ENCODE measurements around the gene ZDHHC5.

DNA sequence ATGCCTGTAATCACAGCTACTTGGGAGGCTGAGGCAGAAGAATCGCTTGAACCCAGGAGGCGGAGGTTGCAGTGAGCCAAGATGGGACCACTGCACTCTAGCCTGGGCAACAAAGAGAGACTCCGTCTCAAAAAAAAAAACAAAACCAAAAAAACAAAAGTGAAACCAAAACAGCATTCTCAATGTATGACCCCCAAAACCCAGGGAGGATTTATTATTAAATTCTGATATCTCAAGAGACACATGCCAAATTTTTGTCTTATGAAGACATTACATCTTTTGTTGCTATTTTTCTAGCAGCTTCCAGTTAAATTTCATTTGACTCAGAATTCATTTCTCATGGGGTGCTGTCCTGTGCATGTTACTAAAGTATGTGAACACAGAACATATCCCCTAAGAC lies 15.3 kb upstream of the ZDHHC5 start:
- TF ChIP-seq, protein P1, sequence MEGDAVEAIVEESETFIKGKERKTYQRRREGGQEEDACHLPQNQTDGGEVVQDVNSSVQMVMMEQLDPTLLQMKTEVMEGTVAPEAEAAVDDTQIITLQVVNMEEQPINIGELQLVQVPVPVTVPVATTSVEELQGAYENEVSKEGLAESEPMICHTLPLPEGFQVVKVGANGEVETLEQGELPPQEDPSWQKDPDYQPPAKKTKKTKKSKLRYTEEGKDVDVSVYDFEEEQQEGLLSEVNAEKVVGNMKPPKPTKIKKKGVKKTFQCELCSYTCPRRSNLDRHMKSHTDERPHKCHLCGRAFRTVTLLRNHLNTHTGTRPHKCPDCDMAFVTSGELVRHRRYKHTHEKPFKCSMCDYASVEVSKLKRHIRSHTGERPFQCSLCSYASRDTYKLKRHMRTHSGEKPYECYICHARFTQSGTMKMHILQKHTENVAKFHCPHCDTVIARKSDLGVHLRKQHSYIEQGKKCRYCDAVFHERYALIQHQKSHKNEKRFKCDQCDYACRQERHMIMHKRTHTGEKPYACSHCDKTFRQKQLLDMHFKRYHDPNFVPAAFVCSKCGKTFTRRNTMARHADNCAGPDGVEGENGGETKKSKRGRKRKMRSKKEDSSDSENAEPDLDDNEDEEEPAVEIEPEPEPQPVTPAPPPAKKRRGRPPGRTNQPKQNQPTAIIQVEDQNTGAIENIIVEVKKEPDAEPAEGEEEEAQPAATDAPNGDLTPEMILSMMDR (IDR thresholded peaks at IDR 0.05; ENCODE audit: low read depth, low read length) = no peak
- TF ChIP-seq POLR2A (IDR thresholded peaks at IDR 0.05; ENCODE audit: extremely low read depth, insufficient read length) = no peak
- TF ChIP-seq, protein P2, sequence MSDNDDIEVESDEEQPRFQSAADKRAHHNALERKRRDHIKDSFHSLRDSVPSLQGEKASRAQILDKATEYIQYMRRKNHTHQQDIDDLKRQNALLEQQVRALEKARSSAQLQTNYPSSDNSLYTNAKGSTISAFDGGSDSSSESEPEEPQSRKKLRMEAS (IDR thresholded peaks at IDR 0.05; ENCODE audit: low read depth, low read length) = no peak
